Stimulated activated CD4-positive, alpha-beta T cell treated with anti-CD3 and anti-CD28 coated beads, Interleukin-4, amount 100 ng/mL, for 1 hour (primary cell): ENCODE data around the gene MUSTN1.

Experiments used
- DNase-seq: peaks from one replicate; pipeline ENCODE4 v3.0.0-alpha.2; 2020

MUSTN1 gene

DNA sequence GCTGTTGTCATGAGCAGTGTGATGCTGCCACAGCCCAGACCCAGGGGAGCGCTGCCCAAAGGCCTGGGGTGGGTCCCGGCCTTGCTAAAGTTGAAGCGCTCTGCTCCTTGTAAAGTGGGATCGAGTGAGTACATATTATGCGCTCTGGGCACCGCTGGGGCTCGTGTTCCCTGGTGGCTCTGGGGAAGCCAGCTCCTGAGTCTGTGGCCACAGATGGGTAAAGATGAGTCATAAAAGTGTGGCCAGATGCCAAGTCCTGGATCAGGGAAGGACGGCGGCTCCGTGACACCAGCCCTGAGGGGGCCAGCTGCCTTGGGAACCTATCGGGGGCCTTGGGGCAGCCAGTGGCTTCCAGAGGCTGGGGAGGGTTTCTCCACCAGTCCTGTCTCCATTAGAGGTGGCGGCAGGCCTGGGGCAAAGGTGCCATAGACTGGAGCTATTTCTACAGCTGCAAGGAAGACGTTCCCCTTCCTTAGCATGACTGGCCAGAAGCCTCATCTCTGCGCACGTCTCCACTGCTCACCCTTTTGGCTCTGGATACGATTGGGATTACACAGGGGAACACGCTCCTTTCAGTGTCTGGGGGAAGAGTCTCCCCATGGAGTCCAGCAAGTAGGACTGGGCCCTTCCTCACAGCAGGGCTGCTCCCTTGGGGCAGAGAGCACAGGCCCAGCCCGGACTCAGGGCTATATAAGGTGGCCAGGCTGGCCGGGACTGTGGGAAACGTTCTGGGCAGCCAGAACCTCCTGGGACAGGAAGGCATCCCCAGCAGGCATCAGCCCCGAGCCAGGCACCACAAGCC, 3.1 kb downstream of the MUSTN1 start:
- DNase-seq, result no peak

DNA sequence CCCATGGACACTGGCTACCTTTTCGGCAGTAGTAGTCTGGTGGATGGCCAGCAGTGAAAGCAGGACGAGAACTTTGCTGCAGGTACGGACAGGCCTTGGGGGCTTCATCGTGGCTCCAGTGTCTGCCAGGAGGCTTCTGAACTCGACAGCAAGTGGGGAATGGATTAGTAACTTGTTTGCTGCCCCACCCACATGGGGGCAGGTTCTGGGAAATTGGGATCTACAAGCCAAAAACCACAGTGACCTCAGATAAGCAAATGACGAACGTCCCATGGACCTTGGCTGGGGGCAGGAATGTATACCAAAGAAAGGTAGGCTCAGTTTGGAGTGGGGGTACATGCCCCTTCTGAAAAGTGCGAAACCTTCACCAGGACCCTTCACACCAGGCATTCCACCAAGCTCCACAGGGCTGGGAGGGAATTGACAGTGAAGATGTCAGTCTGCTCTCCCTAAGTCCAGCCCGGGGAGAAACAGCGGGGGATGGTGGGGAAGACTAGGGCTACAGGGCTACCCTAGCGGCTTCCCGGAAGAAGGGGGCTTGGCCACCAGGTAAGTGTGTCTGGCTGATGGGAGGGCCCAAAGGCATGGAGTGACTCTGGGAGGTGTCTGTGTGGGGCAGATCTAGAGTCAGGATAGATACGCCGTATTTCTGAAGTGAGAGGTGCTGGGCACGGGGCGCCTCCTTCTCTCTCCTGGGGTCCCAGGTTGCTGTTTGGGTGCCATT, 4.1 kb downstream of the MUSTN1 start, which contains the start of gene ITIH4:
ITIH4 (minus strand) TSS at position 138 of the 724 bp plus-strand sequence; CDS start at position 108, 30 bp downstream.
- DNase-seq, result no peak

DNA sequence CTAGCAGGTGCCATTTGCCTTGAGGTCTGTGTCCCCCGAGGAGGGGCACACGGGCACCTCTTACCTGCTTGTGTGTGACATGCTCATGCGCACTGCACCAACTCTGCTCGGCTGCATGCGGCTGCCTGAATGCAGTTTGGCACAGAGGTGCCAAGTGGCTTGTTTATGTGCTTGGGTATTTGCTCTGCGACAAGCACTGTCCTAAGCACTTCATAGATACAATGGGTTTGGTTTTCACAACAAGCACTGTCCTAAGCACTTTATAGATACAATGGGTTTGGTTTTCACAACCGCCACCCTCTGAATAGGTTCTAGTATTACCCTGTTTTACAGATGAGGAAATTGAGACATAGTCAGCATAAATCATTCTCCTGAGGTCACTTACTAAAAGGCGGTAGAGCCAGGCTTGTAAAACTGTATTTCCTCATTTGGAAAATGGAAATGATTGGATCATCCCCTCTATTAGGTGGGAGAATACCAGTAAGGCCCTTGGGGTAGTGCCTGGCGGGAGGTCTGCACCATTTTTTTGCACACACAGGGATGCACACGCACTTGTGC, 4.8 kb downstream of the MUSTN1 start:
- DNase-seq, result no peak

DNA sequence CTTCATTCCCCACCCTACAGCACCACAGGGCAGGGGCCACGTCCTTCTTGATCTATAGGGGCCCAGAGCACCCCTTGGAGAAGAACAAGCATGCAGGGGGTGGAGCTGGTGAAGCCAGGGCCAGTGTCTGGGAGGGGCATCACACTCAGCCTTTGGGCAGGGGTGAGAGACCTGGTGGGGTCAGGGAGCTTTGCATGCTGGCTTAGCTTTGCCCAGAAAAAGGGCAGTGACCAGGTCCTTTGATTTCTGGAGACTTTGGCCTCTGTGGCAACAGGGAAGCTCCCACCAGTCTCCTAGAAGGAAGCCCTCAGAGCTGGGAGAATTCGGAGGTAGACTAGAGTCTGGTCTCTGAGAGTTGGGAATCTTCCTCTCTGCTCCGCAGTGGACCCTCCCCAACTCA, 5.3 kb downstream of the MUSTN1 start:
- no peak for DNase-seq

DNA sequence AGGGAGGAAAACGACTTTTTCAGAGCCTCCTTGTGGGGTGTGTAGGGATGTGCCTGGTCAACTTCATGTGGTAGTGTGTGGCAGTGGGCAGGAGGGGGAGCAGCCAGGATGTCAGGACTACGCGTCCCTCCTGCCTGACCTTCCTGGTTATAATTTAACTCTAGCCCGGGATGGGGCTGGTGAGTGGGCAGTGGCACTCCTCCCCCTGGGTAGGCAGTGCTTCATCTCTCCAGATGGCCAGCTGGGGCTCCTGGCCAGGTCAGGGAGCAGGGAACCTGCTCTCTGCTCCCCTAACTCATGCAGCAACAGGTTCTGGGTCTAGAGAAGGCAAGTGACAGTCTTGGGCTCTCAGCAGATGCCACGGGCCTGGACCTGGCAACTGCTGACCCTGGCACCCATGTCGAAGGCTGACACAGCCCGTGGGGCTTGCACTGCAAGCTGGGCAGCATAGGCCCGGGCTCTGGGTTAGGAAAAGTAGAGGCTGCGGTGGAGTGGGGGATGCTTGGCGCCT, 6.9 kb downstream of the MUSTN1 start:
- DNase-seq, result no peak

DNA sequence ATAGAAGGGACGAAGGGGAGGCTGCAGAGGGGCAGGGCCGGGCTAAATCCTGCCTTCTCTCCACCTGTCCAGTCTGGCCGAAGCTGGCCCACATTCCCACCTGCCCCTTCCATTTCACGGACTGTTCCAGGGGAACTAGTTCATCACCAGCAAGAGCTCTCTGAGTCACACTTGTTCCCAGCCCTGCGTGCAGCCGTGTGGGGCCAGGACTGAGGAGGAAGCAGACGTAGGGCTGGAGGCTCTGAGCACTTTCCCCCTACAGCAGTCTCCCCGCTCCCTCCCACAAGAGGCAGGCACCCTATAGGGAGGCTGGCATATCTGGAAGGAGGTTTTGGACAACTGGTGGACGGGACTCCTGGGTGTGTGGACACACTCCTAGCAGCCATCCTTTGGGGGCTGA, 7.4 kb downstream of the MUSTN1 start:
- no peak for DNase-seq

DNA sequence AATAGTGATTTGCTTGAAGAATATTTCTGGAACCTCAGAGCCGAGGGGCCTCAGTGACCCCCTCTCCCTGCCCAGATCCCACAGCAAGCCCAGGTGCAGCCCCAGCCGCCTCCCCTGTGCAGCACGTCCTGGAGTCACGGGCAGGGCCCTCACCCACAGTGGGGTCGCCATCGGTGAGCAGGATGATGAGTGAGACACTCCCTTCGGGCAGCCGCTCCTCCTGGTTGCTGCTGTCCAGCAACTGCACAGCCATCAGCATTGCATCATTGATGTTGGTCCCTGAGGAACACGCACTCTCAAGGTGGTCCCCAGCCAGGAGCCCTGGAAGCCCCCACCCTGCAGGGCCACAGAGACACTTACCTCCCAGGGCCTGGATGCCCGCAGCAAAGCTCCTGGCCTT, 10.8 kb downstream of the MUSTN1 start:
- DNase-seq, result no peak

DNA sequence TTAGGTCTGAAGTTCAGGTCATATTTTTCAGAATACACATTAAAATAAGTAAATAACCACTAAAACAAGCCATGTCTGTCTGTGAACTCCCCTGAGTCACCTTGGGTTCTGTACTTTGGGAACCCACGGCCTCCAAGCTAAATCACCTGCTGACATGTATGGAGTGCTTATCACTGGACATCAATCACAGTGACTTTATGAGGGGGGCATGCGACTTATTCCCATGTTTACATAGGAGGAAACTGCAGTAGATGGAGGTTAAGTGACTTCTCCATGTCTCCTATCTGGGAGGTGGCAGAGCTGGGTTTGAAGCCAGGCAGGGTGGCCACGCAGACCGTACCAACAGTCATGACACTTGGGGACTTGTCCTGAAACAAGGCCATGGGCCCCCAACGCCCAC, 12.5 kb downstream of the MUSTN1 start:
- DNase-seq, result no peak

DNA sequence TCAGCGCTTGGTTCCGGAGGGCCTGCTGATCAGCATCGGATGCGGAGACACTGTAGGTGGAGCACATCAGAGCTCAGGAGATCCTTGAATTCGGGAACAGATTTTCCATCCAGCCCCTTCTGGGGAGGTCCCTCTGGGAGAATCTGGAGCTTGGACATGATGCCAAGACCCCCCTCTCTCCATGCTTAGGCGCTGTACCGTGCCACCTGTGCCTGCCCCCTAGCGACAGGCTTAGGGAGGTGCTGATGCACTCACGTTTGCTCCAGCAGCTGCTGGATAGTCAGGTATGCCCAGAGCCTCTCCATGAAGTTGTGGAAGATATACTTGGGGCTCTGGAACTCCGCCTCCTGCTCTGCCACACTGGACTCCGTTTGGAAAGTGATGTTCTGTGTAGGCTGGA, 14.1 kb downstream of the MUSTN1 start:
- no peak for DNase-seq

DNA sequence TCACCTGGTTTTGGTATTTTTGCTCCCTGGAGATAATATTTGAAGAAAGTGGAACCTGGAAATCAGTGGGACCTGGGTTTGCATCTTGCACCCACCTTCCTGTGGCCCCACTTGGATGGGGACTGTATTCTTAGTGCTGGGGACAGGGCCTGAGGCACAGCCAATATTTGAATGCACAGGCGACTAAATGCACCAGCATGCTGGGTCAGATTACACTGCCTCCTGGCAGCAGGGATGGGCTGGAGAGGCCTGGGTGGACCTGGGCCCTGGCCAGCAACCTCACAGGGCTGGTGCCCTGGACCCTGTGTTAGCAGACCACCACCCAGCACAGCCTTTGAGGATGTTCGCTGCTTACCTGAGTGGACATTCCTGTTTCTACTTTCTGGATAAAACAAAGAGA, 14.9 kb downstream of the MUSTN1 start:
- DNase-seq, result no peak

DNA sequence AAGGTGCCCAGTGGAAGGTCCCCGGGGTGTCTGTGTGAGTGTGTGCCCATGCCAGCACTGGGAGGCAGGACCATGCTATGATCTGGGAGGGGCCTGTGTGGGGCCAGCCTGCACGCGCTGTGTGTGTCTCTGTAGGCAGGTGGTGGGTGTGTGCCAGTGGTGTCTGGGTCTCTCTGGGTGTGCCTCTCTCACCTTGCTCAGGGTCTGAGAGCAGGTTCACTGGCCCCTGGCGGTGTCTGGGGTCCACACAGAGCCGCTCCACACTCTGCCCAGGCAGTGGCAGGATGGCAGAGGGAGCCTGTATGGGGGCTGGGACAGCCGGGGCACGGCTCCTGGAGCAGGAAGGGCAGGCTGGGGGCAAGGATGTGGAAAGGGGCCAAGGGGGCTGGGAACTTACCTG, 17.0 kb downstream of the MUSTN1 start:
- no peak for DNase-seq

DNA sequence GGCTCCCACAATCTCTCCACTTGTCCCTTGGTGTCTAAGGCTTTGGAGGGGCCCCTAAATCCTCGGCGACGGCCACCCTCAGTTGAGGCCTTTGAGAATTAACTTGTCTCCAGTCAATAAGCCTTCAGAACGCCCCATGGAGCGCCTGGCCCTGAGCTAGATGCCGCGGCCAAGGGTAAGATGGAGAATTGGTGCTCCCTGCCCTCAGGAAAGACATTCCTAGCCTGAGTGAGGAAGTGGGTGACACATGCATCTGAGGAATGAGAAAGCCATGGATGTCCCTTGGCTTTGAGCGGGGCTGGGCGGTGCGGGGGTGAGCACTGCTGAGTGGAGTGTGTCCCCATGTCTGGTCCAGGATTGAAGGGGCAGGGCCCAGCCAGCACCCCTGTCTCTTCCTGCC, 17.6 kb downstream of the MUSTN1 start:
- DNase-seq, result no peak

DNA sequence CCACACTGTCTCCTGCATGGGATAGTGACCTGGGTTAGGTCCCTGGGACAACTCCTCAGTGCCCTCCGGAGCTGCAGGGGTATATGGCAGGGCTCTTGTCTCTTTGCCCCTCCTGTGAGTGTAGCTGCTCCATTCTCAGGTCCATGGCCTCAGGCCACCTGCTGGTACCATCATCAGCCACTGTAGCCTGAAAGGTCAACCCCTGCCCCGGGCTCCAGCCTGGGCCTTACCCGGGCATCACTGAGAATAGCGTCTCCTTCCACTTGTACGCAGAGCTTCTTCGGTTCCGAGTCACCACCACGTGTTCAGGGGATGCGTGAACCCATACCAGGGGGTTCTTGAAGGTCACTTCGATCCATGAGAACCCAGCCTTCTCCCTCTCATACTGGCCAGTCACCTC, 18.2 kb downstream of the MUSTN1 start:
- DNase-seq, result no peak

DNA sequence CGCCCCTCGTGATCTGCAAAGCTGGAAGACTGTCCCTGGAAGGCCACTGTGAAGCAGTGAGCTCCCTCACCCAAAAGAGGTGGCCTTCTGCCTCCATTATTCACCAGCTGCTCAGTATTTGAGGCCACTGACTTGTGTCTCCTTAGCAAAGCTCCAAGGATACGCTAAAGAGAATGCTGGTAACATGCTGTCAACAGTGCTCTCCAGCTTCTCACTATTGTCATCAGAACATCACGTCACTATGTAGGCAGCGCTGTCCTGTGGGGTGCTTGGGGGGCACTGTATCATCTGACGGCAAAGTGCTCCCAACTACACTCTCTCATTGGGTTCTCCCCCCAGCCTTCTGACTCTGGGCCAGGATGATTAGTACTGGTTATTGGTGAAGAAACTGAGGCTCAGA, 18.6 kb downstream of the MUSTN1 start:
- DNase-seq, result no peak

DNA sequence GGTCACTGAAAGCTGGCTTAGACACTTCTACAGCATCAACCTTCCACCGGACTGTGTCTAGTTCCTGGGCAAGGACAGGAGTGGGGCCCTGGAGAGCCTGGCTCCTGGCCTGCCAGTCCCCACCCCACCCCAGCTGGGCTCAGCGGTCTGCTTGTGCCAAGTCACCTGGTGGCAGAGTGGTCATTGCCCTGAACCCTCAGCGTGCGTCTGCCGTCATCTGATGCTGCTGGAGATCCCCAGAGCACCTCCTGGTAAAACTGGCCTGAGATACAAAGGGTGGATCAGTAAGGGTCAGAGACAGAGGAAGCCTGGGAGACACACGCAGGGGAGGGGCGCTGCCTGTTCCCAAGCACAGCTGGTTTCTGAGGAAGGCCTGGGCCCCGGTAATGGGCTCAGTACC, 21.0 kb downstream of the MUSTN1 start:
- DNase-seq, result no peak

DNA sequence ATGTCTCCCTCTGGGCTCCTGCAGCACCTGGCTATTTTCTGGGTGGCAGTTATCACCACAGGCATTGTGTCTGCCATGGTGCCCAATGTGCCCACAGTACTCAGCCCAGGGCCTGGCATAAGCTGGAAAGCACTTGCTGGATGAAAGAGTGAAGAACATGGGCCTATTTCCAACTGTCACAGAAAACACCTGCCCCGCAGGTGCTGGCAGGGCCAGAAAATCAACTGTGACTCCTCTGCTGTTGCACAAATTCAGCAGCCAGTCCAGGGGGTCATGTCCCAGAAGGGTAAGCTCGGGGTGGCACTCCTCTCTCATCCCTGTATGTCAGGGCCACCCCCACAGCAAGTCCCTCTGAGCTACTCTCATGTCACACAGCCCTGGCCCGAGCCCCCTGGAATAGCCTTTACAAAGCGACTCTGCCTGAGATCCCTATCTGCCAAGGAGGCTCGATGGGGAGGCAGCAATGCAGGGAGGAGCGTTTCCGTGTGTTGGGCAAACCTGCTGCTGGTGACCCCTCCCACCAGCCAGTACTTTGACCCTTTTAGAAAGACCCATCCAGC, 23.3 kb downstream of the MUSTN1 start:
- DNase-seq, result no peak

DNA sequence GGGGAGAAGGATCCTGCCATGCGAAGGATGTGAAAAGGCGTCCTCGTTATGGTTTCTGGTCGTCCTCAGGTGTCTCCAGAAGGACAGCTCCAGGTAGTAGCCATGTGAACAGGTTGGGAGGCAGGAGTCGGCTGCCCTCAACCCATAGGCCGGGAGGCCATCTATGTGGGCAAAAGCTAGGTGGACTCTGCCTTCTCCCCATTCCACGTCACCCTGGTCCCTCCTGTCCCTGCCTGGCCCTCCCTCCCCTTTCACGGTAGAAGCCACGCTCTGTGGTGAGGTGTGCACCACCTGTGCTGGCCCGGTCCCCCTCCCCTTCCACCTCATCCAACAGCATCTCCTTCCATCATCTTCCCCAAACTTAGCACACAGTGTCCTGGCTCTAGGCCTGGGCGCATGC, 23.9 kb downstream of the MUSTN1 start:
- DNase-seq, result no peak

DNA sequence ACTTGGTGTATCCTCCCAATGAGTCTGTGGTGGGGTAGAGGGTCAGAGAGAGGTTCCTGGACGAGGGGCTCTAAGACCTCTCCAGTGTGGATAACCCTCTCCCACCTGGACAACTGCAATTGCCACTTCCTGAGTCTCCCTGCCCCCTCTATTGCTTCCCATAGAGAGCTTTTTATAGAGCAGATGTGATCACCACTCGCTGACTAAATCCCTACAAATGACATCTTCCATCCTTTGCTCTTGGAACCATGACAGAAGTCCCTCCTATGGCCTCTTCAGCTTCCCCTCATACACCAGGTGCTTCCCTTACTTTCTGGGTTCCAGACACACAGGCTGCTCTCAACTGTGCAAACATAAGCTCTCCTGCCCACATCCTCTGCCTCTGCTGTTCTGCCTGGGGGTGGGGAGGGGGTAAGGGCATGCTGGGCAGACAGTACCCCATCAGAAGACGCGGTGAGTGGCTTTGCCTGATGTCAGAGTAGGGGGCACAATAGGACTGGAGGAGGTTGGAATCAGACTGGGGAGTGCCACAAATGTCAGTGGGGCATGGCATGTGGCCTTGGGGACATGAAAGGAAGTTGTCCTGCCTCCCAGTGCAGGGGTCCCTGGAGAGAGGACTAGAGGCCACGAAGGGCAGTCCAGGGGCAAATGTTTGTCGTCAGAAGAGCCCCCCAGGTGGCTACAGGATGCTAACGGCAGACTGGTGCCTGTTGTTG, 25.0 kb downstream of the MUSTN1 start:
- DNase-seq, result no peak

DNA sequence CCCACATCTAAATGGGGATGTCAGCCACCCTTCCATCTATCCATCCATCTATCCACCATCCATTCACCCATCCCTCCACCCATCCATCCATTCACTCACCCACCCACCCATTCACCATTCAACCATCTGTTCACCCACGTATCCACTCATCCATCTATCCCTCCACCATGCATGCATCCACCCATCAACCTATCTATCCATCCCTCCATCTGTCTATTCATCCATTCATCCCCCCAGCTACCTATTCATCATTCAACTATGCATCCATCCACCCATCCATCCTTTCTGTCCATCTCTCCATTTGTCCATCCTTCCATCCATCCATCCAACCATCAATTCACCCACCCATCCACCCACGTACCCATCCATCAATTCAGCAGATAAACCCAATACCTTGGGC, 25.7 kb downstream of the MUSTN1 start:
- no peak for DNase-seq

DNA sequence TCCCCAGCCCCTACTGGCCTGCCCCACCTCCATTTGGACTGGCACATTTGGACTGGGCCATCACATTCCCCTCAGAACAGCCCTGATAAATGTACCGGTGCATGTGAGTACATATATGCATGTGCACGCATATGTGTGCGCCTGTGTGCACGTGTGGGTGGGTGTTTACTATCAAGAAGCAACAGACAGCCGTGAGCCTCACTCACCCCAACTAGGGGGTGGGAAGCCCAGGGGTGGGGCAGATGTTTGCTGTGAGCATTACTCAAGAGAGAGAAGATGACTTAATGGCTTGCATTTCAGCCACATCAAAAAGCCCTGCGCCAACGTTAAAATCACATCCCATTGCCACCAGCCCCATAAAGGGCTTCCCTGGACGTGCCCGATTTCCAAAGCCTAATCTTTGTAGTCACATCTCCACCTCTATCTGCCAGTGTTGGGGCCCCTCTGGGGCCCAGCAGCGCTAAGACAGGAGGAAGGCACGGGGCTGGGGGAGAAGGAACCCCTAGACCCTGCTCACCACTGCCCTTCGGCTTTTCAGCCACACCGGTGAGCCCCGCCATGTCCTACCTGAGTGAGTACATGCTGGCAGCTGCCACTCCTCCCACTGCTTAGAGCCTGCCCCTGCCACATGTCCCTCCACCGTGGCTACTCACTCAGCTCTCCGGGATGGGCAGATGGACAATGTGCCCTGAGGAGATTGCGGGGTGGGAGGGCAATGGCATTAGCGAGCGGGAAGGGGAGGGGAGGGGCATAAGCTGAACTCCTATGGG, 29.4 kb downstream of the MUSTN1 start:
- no peak for DNase-seq

DNA sequence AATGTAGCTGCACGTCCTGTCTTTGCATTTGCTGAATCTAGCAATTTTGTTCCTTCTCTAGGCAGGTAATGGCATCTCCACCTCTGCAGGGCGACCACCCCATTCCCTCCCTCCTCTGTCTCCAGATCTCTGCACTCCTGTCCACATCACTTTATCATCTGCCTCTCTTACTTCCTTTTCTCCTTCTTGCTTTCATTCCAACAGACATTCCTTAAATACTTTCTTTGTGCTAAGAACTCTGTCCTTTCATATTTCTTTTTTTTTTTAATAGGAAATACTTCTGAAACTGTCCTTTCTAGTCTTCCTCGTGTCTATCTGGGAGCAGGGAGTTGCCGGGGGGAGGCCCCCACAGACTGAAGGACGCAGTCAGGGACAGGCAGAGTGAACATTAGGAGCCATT, 33.0 kb downstream of the MUSTN1 start:
- no peak for DNase-seq

DNA sequence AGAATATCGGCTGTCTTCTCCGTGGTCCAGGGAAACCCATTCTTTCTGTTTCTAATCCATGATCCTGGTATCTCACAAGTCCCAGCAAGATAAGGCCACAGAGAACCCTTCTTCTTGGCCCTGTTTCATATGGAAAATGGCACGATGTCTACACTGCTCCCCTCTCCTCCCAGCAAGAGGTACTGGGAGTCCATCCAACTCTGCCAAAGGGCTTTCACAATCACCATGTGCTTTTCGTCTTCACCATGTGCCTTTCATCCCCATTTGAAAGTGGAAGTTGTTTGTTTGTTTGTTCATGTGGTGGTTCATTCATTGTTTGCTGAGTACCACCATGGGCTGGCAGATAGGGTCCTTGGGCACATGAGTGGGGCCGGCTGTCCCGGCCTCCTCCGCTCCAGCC, 34.7 kb downstream of the MUSTN1 start:
- no peak for DNase-seq
